Left renal cortex interstitium (tissue), 4 donors: ENCODE measurements around the gene PHLPP1. TPM values are rescaled to one million over a fixed set of nuclear protein-coding genes. Genes with fewer than 3 reads are reported as not detected.

Source experiments
- DNase-seq, 4 donors: peaks; one replicate each; pipeline ENCODE4 v3.0.0-alpha.2; 2013; ENCODE audit warnings: low read depth in 4 of 4, low spot score in 2 of 4, missing footprints in 1 of 4
- polyA plus RNA-seq, 4 donors: library from polyadenylated mRNA; unstranded; fragments of 120-200 nt; gene quantifications; one replicate each; pipeline ENCODE4 v1.2.1, GENCODE V29; 2013; ENCODE audit not compliant: insufficient read length in 4 of 4

The PHLPP1 gene
- polyA plus RNA-seq, 4 donors = 15.5 to 19.9 (median 16.6) TPM

DNA sequence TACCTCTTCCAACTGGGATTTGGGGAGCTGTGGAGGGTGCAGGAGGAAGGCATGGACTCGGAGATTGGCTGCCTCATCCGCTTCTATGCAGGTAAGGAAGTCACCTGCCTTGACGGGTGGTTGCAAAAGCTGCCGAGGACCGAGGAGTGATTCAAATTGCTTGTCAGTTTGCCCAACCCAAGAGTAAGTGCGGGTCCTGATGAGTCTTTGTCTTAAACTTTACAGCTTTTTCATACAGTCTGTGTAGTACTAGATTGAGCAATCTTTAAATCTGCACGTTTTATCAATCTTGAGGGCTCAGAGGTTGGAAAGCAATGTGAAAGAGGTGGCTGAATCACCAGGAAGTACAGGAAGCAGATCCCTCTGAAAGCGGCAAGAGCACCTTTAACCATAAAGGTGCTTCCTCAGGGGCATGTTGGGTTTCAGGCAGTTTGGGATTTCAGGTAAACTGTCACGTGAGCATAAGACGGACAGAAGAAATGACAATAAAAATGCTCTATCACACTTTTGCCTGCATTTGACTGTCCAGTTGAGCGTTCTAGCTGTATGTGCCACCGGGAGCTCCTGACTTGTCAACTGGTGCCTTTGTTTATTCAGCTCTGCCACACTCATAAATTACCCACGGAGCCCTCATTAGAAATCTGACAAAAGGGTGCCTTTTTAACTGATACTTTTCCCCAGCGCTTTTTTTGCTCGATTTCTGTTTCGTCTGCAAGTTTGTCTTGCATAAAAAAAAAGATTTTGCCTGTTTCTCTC lies 2.0 kb downstream of the PHLPP1 start:
- peak in 1 of 4 donors; percentile 59 for DNase-seq

DNA sequence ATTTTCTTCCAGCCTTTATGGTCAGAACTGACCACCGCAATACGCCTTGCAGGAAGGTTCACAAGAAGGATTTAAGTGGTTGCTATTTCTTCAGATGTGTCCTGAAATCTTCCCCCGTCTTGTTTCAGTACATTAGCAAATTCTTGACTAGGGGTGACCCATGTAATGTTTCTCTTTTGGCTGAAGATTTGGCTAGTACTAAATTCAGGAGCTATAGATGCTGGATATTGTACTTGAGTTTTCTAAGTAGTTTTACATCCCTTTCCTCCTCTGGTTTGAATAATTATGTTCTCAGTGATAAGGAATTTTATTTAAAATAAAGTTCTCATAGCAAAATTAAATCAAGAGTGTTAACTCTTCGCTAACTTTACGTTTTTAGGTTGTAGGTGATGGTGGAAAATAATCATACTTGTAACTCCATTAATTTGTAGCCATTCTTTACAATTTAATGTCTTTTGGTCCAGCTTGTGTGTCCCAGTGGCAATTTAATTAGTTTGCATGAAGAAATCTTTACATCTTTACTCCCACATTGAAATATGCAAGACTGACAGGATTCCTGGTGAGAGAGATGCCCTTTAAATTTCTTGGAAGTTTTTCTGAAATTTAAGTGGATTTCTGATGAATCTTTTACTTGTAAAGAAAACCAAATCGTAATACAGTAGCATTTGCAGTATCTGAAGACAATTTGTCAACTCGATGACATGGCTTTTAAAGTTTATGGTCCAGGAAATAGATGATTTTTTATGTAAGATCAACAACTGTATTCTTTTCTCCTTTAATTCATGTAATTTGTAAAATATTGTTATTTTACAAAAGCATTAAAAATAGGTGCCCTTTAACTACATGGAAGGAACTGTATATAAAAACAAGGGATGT lies 2.8 kb downstream of the PHLPP1 start:
- no peak for DNase-seq

DNA sequence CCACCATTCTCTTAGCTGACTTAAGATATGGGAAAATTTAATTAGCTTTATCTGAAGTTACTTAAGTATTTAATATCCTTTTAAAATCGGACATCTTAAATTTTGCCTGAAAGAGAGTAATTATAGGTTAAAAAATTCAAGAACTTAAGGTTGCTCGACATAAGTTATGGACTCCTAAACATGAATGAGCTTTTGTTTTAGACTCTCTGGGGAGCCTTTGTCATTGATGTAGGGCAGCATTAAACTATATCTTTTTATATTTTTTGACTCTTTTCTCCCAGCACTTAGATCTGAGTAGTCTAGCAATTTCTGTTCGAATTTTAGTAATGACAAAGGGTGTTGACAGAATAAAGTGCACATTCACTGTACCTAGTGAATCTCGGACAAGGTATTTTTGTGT lies 4.7 kb downstream of the PHLPP1 start:
- DNase-seq = no peak

DNA sequence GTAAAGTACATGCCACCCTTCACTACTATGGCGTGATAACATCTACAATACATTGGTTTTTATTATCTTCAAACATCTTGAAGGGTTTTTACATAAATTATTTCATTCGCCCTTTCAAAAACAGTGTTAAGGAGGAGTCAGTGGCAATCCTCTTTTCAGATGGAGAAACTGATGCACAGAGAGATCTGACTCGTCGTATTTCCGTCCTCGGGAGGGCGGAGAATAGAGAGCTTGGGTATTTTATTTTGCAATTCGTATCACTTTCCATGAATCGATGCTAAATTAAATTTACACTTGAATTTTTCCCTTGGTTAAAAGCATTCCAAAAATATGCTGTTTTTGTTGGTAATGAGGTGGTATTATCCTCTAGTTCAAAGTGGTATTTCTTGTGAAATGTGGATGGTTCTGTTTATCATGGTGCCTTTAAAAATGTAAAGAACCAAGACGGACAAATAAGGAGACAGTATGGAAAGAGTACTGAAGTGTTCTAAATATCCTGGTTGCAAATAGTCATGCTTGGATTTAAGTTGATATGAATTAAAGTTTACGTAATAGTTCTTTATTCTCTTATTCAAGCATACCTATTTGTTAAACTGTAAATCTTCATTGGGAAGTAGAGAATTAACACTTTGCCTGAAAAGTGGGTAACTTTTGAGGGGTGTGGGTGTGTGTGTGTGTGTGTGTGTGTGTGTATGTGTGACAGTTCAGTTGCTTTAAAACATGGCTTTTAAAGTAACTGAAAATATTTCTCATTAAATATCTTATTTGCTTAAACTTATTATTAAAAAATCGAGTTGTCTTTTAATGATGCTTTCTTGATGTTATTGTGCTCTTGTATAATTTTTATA lies 5.6 kb downstream of the PHLPP1 start:
- DNase-seq = no peak

DNA sequence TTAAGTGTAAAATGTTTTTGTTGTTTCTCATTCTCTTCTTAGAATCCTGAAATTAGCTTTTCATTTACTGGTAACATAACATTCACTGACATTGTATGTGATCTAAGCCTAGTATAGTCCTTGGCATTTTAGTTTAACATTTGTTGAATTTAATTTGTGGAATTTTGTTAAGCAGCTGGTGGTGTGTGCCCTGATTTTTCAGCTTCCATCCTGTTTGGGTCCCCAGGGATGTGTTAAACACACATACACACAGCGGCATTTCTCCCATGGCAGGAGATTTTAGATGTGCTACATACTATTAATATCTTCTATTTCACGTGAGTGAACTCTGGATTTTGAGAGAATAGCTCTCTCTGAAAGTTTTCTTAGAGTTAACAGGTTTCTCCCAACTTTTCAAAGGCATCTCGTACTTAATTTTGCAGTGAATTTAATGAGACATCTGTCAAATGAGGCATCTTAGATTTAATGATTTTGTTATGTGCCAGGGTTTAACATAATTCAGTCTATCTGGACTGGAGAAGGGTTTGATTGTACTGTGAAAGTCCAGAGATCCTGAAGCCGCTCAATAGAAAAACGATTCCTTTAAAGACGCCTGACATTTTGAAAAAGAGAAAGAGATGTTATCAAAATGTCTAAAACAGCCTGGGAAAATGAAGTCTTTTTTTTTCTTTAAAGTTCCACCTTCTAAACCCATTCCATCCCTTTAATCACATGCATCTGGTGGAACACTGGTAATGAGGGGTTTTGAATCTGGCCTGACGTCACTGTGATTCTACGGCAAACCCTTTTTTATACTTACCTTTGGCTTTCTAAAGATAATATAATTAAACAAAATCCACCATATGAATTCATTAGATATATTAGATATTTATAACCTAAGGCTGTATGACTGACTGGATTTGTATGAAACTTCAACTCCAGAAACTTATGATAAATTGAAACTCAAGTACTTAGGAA lies 6.8 kb downstream of the PHLPP1 start:
- no peak for DNase-seq

DNA sequence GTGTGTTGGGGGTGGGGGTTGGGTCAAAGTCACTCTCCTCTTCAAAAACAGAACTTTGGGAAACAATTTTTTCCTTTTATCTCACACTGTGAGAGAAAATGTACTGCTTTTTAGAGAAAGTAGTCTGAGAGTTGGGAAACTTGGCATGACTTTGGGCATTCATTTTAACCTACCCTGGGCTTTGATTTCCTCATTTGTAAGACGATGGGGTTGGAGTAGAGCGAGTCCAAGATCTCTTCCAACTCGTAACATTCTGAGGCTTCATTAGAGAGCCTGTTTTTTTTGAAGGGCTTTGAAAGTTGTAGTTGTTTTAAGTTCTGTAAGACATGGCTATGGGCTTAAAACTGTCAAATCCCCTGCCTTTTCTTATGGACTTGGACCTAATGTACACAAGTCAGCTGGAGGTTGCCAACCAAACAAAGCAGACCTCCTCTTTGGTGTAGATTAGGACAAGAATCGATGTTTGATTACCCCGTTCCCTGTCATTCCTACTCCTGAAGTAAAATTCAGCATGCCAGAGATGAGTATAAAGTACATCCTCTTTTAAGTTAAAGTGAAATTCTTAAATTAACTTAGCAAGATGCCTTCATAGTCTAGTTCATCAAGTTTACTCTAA lies 8.4 kb downstream of the PHLPP1 start:
- no peak for DNase-seq

DNA sequence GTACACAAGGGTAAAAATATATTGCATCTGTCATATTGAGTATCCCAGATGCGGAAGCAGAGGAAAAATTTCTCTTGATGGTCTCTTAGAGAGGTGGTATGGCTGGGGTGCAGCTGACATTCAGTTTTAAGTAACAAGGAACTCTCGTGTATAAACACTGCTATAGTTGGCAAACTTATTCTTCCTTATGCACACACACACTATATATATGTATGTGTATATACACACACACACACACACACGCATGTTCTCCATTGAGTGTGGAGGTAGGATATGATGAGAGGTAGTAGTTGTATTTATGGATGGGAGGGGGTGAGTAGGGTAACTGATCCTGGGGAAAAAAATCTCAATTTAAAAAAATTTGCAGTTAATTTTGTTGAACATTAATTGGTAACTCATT lies 10.6 kb downstream of the PHLPP1 start:
- DNase-seq = no peak

DNA sequence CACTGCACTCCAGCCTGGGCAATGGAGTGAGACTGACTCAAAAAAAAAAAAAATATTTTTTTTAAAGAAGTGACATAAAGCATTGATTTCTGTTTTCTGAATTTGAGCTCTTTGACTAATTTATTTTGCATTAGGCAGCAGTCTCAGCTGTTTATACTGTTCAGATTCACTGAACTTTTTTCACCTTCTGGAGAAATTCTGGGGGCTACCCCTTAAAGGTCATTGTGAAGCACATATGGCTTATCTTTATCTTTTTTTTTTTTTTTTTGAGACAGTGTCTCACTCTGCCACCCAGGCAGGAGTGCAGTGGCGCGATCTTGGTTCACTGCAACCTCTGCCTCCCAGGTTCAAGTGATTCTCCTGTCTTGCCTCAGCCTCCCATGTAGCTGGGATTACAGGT lies 12.9 kb downstream of the PHLPP1 start:
- no peak for DNase-seq

DNA sequence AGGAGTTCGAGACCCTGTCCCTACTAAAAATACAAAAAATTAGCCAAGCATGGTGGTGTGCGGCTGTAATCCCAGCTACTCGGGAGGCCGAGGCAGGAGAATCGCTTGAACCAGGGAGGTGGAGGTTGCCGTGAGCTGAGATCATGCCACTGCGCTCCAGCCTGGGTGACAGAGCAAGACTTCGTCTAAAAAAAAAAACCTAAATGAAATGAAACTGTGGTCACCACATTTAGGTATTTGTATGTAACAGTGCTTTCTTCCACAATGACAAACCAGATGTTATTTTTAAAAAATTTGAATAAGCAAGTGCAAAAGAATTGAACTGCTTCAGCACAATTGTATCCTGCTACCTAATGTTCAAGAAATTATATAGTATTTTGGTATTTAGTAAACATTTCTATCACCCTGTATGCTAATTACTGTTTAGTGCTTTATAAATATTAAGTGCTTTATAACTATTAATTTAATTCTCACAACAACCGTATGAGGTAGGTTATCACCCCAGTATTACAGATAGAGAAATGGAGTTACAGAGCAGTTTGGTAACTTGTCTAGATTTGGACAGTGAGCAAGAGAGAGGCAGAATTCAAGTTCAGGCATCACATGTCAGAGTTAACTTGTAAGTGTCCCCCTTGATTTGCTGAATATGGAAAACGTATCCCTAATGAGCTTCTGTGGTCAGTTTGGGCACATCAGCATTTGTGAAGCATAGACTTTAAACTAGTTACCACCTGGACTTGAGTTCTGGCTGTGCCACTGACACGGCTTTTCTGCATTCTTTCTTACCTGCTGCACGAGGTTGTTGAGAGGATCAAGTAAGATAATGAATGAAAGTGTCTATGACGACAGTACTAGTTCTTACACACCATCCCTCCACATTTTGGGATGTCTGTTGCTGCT lies 14.4 kb downstream of the PHLPP1 start:
- no peak for DNase-seq

DNA sequence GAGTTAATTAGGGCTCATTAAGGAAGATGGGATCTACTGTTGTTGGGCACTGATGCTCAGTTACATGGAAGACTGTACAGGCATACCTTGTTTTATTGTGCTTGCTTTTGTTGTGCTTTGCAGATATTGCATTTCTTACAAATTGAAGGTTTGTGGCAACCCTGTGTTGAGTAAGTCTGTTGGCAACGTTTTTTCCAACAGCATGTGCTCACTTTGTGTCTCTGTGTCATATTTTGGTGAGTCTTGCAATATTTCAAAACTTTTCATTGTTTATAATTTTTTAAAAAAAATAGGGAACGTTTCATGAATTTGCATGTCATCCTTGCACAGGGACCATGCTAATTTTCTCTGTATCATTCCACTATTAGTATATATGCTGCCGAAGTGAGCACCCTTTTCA lies 15.6 kb downstream of the PHLPP1 start:
- no peak for DNase-seq

DNA sequence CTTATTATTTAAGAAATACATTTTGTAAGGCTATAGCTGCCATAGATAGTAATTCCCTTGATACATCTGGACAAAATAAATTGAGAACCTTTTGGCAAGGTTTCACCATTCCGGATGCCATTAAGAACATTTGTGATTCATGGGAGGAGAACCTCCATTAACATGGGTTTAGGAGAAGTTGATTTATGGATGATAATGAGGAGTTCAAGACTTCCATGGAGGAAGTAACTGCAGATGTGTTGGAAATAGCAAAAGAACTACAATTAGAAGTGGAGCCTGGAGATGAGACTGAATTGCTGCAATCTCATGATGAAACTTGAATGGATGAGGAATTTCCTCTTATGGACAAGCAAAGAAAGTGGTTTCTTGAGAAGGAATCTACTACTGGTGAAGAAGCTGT lies 17.3 kb downstream of the PHLPP1 start:
- no peak for DNase-seq

DNA sequence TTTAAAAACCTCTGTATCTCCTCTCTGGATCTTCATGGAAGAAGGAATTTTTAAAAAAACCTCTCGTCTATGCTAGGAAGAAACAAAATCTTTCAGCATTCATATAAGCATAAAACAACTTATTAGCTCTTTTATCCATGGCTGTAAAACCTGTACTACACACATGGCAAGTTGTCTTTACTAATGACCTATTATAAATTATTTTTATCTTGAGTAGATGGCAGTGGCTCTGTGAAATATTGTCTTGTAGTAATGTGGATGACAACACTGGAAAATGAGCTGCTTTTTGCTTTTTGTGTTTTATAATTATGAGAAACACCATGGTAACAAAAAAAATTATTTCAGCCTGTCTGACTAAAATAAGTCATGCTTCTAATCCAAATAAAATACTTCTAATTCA lies 18.9 kb downstream of the PHLPP1 start:
- DNase-seq = no peak

DNA sequence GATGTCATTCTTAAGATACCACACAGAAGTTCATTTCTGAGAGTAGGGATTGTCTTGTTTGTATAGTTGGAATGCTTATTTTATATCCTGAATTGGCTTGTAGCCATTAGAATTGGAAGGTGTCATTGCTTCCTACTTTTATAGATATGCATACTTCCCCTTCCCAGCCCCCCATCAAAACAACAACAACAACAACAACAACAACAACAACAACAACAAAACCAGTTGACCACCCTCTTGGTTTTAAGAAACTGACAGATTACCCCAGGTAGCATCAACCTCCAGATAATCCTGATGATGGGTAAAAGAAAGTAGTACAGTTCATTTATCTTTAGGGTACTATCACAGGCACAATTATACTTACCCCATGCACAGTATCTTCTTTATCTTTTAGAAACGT lies 20.0 kb downstream of the PHLPP1 start:
- DNase-seq = no peak

DNA sequence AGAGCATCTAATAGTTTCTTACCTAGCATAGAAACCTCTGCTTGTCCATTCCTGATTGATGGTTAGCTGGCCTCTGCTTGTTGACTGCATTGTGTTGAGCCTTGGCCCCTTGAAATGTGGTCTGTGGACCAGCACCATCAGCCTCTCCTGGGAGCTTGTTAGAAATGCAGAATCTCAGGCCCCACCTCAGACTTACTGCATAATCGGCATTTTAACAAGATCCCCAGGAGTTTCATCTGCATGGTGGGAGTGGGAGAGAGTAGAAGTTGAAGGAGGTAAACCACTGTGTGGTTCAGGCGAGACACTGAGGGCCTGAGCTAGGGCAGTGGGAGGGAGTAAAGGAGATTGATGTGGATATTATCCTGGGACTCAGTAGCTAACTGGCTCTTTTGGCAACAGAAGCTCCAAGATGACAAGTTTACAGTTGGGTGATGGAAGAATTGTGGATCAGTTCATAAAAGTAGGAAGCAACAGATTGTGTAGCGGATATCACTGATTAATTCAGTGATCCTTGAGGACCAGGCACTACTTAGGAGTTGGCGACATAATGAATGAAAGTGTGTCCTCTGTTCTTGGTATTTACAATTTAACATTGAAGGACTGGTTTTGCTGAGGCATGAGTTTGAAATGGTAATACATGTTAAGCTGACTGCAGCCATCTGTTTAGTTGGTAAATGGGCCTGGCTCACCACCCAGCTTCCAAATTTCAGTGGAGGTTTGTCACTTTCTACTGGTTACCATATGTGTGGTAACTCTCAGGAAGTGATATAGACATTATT lies 20.9 kb downstream of the PHLPP1 start:
- DNase-seq = no peak

DNA sequence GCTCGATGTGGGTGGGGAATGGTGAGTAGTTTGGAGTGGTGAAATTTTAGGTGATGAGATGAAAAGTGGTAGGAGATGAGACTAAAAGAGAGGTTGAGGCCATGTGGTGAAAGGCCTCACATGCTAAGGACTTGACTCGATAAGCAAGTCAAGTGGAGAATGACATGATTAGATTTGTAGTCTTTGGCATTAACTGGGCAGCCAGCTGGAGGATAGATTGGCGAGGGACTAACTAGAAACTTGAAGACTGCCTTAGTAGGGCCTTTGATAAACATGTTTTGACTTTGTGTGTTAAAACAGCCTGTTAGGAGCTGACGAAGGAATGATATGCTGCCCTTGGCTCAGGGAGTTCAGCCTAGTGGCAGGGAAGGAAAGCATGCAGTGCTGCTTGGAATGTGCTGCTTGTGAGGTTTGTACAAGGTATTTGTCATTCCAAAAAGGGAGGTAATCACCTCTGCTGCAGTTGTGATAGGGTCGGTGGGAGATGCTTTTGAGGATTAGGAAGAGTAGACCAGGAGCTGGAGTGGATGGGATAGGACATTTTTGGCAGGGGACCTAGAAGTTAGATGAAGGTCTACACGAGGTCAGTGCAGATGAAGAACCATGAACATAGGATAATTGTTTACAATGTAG lies 22.0 kb downstream of the PHLPP1 start:
- no peak for DNase-seq

DNA sequence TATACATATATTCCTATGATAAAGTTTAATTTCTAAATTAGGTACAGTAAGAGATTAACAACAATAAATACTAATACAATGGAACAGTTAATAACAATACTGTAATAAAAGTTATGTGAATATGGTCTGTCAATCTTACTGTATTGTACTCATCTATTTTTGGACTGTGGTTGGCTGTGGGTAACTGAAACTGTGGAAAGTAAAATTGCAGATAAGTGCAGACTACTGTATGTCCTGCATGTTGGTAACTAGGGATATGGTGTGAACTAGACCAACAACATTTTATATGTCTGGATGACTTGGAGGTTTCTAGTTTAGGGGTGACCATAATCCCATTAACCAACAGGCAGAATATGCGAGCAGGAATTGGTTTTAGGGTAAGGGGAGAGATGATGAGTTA lies 23.3 kb downstream of the PHLPP1 start:
- no peak for DNase-seq

DNA sequence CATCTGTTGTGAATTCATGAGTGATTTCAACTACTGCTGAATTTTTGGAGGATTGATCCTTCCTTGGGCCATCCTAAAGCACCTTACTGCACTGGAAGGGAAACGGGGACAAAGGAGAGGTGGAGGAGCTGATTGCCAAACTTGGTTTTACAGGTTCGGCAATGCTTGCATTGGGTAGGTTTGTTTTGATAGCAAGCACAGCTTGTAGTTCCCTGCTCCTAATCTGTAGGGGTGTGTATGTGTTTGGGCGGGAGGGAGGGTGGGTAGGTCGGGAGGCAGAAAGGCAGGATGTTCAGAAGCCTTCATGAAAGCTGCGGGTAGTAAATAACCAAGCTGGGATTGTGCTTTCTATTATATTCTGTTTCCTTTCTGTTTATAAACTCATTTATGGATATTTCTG lies 24.6 kb downstream of the PHLPP1 start:
- no peak for DNase-seq
